Activated T-cell treated with anti-CD3 and anti-CD28 coated beads, Interleukin-2, amount 50 U/mL, for 1 hour (primary cell): Measurements from ENCODE around the gene VSIR.

ENCODE experiments used
- DNase-seq: peaks from one replicate; pipeline ENCODE4 v3.0.0-alpha.2; 2020

Gene VSIR

DNA sequence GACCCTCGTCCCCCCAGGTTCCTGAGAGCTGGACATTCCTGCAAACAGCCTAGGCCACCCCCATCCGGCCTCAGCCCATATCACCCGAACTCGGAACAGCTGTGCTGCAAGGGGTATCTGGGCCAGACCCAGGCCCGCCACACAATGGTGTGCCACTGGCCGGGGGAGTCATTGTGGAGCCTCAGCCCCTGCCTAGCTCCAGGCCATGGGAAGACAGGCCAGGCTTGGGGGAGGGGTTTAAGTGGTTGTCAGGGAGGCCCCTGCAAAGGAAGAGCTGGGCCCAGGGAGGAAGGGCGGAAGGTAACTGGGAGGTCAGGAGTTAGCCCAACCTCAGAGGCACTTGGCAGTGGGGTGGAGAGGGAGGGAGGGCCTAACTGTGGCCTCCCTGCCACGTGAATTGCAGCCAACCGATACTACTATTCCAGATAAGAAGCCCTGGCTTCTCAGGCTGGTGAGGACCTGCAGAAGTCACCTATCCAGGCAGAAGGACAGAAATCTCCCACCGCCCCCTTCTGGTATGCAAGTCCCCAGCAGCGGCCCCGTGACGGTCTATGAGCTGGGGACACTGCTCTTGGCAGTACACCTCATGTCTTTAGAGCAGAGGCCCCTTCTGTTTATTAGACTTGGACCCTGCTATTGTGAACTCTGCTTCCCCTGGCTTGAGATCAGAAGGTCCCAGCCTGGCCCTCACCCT is 26.8 kb downstream of the VSIR start:
- DNase-seq = no peak

GRCh38 chr10:71745664-71746250 is 27.6 kb downstream of the VSIR start:
- no peak for DNase-seq

DNA sequence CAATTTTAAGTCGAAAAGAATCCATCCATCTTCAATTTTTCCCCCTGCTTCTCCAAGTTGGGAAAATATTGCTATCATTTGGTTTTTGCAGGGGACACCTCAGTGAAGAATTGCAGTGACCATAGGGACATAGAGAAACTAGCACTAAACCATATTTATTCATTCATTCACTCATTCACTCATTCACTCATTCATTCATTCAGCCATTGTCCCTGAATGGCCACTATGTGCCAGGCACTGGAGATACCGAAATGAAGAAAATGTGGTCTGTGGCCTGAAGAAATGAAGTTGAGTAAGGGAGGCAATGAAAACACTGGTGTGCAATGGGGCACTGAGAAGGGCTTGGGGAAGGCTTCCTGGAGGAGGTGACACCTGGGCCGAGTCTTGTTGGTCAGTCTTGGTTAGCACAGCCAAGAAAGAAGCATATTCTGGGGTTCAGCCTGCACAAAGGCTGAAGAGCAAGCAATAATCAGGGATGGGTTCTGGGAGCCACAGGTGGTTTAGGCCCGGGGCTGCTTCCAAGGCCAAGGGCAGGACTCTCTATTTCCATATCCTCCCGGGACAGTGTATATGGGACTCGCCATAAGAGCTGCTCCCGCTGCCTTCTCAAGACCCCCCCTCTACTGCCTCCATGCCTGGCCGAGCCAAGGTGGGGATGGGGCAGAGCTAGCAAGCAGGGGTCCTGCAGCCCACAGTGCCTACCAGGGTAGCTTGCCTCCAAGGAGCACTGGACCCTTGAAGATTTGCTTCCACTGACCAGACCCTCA is 28.2 kb downstream of the VSIR start:
- DNase-seq = no peak

GRCh38 chr10:71743866-71744265 is 29.5 kb downstream of the VSIR start:
- DNase-seq = no peak

DNA sequence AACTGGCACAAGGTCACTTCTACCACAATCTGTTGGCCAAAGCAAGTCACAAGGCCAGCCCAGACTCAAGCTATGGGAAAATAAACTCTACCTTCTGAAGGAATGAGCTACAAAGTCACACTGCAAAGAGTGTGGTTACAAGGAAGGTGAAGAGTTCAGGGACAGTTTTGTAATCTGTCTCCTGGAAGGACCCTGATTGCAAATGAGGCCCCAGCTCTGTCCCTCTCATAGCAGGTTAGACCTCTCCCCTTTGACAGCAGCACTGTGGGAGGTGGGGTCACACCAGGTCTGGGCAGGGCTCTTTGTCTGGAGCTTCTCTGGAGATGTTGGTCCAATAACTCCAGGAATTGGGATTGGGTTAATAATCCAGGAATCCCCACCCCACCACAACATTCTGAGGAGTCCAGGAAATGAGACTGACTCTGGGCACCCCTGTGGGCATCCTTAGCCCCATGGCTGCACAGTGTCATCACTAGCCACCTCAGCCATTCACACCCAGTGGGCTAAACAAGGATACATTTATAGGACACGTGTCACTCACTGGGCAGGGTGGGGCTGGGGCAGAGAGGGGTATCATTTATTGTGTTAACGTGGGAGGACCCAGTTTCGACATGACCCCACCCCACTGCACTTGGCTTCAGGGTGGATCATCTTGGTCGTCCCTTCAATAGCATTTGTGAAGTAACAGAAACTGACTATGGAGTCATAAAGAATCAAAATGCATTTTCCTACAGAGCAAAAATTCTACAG is 30.1 kb downstream of the VSIR start:
- no peak for DNase-seq

- peak; percentile 45 for DNase-seq
Observed at GRCh38 chr10:71742301-71743088, 30.8 kb downstream of the VSIR start.

- no peak for DNase-seq
Observed at GRCh38 chr10:71741671-71742070, 31.6 kb downstream of the VSIR start.

- no peak for DNase-seq
Observed at GRCh38 chr10:71741029-71741428, 32.3 kb downstream of the VSIR start.

GRCh38 chr10:71740069-71740653 is 33.2 kb downstream of the VSIR start:
- DNase-seq = no peak

DNA sequence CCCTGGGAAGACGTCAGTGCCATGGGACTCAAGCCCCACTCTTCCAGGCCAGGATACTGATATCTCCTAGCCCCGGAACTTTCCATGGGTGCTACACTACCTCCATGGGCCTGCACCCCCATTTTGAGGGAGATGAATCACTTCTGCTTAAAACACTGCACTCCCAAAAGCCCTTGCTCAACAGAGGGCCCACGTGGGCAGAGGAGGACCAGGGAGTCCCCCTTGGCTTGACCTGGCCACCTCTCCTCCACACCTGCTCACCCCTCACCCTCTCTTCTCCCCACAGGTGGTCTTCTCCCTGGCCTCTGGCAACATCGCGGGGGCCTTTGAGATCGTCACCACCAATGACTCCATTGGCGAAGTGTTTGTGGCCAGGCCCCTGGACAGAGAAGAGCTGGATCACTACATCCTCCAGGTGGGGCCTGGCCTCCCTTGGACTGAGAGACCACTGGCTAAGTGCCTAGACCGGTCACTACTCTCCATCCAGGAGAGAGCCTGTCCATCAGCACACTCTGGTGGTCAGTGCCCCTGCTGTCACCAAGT is 33.9 kb downstream of the VSIR start:
- DNase-seq = no peak

- DNase-seq = no peak
Observed at GRCh38 chr10:71737834-71738197, 35.5 kb downstream of the VSIR start.

GRCh38 chr10:71737001-71737833 is 36.1 kb downstream of the VSIR start:
- no peak for DNase-seq

- DNase-seq = no peak
Observed at GRCh38 chr10:71736570-71736952, 36.8 kb downstream of the VSIR start.

- peak; percentile 58 for DNase-seq
Observed at GRCh38 chr10:71735709-71736569, 37.4 kb downstream of the VSIR start.

DNA sequence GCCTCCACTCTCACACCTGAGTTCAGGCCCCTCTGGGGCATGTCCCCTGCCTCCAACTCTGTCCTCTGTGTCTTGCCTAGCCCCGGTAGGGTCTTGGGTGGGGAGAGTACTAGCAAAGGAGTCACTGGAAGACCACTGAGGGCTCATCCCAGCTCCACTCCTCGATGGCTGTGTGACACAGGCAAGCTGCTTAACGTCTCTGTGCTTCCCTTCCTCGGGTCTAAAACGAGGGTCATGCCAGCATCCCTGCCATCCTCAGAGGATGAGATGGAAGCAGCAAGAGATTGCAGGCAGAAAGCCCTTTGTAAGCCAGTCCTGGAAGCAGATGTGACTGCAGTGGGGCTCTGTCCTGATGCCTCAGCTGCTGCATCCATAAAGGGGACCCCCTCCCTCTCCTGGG is 38.5 kb downstream of the VSIR start:
- DNase-seq = no peak

DNA sequence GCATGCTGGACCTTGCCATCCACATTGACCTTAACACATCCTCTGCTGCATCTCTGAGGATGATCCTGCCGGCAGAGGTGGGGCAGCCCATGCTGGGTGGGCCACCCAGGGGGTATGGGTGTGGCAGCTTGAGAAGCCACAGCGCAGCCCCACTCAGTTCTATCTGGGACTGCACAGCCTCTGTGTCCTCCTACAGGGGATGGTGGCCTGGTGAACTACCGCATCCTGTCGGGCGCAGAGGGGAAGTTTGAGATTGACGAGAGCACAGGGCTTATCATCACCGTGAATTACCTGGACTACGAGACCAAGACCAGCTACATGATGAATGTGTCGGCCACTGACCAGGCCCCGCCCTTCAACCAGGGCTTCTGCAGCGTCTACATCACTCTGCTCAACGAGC is 41.5 kb downstream of the VSIR start:
- no peak for DNase-seq

GRCh38 chr10:71729161-71729636 is 44.1 kb downstream of the VSIR start:
- DNase-seq = no peak

DNA sequence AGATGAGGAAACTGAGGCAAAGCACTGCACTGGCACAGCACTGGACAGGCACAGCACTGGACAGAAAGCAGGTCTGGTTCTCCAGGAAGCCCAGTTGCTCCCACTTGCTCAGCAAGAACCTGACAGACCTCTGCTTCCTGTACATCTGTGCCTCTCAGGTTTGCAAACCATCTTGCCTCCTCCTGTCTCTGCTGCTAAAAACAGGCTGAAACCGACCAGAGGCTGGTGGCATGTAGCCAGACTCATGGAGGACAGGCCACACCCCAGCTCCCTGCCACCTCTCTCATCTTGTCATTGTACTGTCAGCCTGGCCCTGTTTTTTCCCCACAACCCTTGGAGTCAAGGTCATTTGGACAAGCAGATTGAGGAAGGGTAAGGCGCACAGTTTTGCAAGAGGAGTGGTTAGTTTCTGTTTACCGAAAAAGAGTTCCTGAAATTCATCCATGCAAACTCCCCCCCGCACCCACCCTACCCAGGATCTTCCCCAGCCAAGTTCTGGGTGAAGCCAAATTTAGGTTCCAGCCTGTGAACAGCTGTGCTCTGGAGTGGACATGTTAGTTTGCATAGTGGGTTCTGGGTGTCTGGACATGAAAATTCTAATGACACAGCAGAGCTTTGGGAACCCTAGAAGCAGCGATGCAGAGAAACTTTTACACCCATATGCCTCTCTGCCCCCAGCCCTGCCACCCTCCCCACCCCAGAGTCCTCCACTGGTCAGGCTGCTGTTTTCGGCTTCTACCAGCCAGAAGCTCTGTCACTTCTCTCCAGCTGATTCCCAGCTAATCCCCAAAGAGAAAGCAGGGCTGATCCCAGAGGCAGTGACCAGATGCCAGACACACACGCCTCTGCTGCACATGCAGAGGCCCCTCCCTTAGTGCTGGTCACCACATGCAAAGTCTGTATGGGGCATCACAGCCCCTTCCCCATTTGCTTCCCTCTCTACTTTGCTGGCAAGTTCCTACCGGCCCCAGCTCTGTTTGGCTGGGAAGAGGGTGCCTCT is 45.3 kb downstream of the VSIR start:
- DNase-seq = peak; percentile 69
